ENCODE measurements around the gene ANO4.

- TF ChIP-seq CTCF (IDR thresholded peaks at IDR 0.05) (no peak), POLR2A (IDR thresholded peaks at IDR 0.05) (no peak)
Measured at GRCh38 chr12:101001669-101002068, 207.1 kb downstream of the ANO4 start.

Measured in lower leg skin (tissue), 3 donors.